CD14-positive monocyte (primary cell): Measurements from ENCODE around the gene WDR43. TPM values are rescaled to one million over a fixed set of nuclear protein-coding genes. Genes with fewer than 3 reads are reported as not detected.

ENCODE experiments used
- DNase-seq, 3 donors: peaks; one replicate each; pipeline ENCODE4 v3.0.0-alpha.2; 2011 to 2022
- H2AFZ ChIP-seq: 2 replicates; pipeline ENCODE4 v1.6.0; 2012; ENCODE audit warnings: mild to moderate bottlenecking, low read depth, low read length, inconsistent platforms; ENCODE audit not compliant: insufficient read depth, poor library complexity, severe bottlenecking
- H3K27ac ChIP-seq, 2 donors: 1 replicate in 1 of 2; 2 replicates in 1 of 2; pipeline ENCODE4 v1.5.1; 2012 to 2013; ENCODE audit warnings: low read length in 2 of 2, control low read depth in 1 of 2, inconsistent platforms in 1 of 2, low read depth in 1 of 2, mild to moderate bottlenecking in 1 of 2
- H3K27me3 ChIP-seq, 2 donors: one replicate each; pipeline versions ENCODE4 v1.6.0 to v1.6.1; 2011 to 2013; ENCODE audit warnings: low read length in 2 of 2; ENCODE audit not compliant: control insufficient read depth in 2 of 2, insufficient read depth in 2 of 2
- H3K36me3 ChIP-seq, 2 donors: replicated peaks in 1 of 2; 1 replicate in 1 of 2; 2 replicates in 1 of 2; pipeline versions ENCODE4 v1.5.1 to v1.6.1; 2012 to 2013; ENCODE audit warnings: low read length in 2 of 2, control low read depth in 1 of 2, inconsistent platforms in 1 of 2, mild to moderate bottlenecking in 1 of 2; ENCODE audit not compliant: insufficient read depth in 2 of 2, control insufficient read depth in 1 of 2
- H3K4me1 ChIP-seq, 2 donors: 1 replicate in 1 of 2; 2 replicates in 1 of 2; pipeline versions ENCODE4 v1.5.1 to v1.6.1; 2012 to 2013; ENCODE audit warnings: low read length in 2 of 2, control low read depth in 1 of 2, inconsistent platforms in 1 of 2, mild to moderate bottlenecking in 1 of 2, moderate library complexity in 1 of 2; ENCODE audit not compliant: insufficient read depth in 2 of 2, control insufficient read depth in 1 of 2
- H3K4me2 ChIP-seq: replicated peaks from 2 replicates; pipeline ENCODE3; 2012; ENCODE audit warnings: low read length, moderate library complexity, mild to moderate bottlenecking; ENCODE audit not compliant: poor library complexity, severe bottlenecking; ENCODE audit errors: extremely low read depth
- H3K4me3 ChIP-seq, 3 experiments: fragments of 200-600 bp in 1 of 3; sonication (generic) in 1 of 3; replicated peaks in 1 of 3; 1 replicate in 2 of 3; 2 replicates in 1 of 3; pipeline ENCODE4 v1.5.1; 2011 to 2013; ENCODE audit warnings: low read length in 3 of 3, mild to moderate bottlenecking in 3 of 3, control low read depth in 2 of 3, low read depth in 2 of 3, inconsistent platforms in 1 of 3, moderate library complexity in 1 of 3
- H3K79me2 ChIP-seq: 2 replicates; pipeline ENCODE4 v1.6.0; 2012; ENCODE audit warnings: mild to moderate bottlenecking, control low read depth, inconsistent platforms, low read length, moderate library complexity; ENCODE audit not compliant: insufficient read depth
- H3K9ac ChIP-seq: 2 replicates; pipeline ENCODE4 v1.6.0; 2017; ENCODE audit warnings: low read length, mild to moderate bottlenecking; ENCODE audit not compliant: insufficient read depth, poor library complexity, severe bottlenecking
- H3K9me3 ChIP-seq, 2 donors: replicated peaks in 1 of 2; 1 replicate in 1 of 2; 2 replicates in 1 of 2; pipeline versions ENCODE4 v1.5.1 to v1.6.1; 2012 to 2013; ENCODE audit warnings: low read length in 2 of 2, control low read depth in 1 of 2; ENCODE audit not compliant: control insufficient read depth in 1 of 2, insufficient read depth in 1 of 2
- H4K20me1 ChIP-seq: 2 replicates; pipeline ENCODE4 v1.6.0; 2012; ENCODE audit warnings: mild to moderate bottlenecking, low read length, control low read depth, moderate library complexity; ENCODE audit not compliant: insufficient read depth
- H3K27ac Mint-ChIP-seq, 7 donors: one replicate each; pipeline ENCODE4 v1.8.0; 2020; ENCODE audit warnings: mild to moderate bottlenecking in 7 of 7, mixed read lengths in 7 of 7, moderate library complexity in 6 of 7, inconsistent platforms in 2 of 7
- H3K27me3 Mint-ChIP-seq, 3 donors: one replicate each; pipeline ENCODE4 v1.8.0; 2021 to 2022; ENCODE audit warnings: low read depth in 3 of 3, mild to moderate bottlenecking in 3 of 3, mixed read lengths in 3 of 3, moderate library complexity in 3 of 3, inconsistent platforms in 1 of 3
- H3K36me3 Mint-ChIP-seq, 2 donors: one replicate each; pipeline ENCODE4 v1.8.0; 2020; ENCODE audit warnings: mixed read lengths in 2 of 2, inconsistent platforms in 1 of 2, mild to moderate bottlenecking in 1 of 2
- H3K4me1 Mint-ChIP-seq: one replicate; pipeline ENCODE4 v1.8.0; 2020; ENCODE audit warnings: mild to moderate bottlenecking, mixed read lengths
- H3K4me3 Mint-ChIP-seq, 2 donors: one replicate each; pipeline ENCODE4 v1.8.0; 2020; ENCODE audit warnings: mild to moderate bottlenecking in 2 of 2, mixed read lengths in 2 of 2, moderate library complexity in 1 of 2
- H3K9me3 Mint-ChIP-seq, 7 donors: one replicate each; pipeline ENCODE4 v1.8.0; 2020 to 2022; ENCODE audit warnings: mixed read lengths in 7 of 7, mild to moderate bottlenecking in 6 of 7, moderate library complexity in 6 of 7, inconsistent platforms in 2 of 7
- WGBS: methylation state at CpG from one replicate; pipeline ENCODE4 v1.1.5; 2013; ENCODE audit warnings: missing lambda C conversion rate; ENCODE audit not compliant: insufficient coverage; 5-methylcytosine and 5-hydroxymethylcytosine counted together
- intact Hi-C, 2 donors: fragments of 100-400 bp; cut with micrococcal nuclease; formaldehyde crosslinking; loops; one replicate each; pipeline versions ENCODE4 v1.15.0 to v1.15.1; 2023
- polyA plus RNA-seq, 3 donors: library from polyadenylated mRNA; depleted of rRNA in 1 of 3; unstranded in 2 of 3; stranded (reverse) in 1 of 3; fragments of 300-500 nt in 2 of 3; fragments of >200 nt in 1 of 3; fragmentation: Illumina TruSeq in 2 of 3; gene quantifications; 1 replicate in 2 of 3; 2 replicates in 1 of 3; pipeline ENCODE4 v1.2.3, GENCODE V29; 2012 to 2021
- small RNA-seq: library from RNA; depleted of rRNA; stranded (forward); fragments of <200 nt; gene quantifications from one replicate; pipeline ENCODE3, GENCODE V24; 2012; ENCODE audit warnings: low read depth; ENCODE audit not compliant: insufficient read length
- TF ChIP-seq, protein P1 (sequence below): fragments of 200-600 bp; IDR thresholded peaks from one replicate; pipeline ENCODE4 v1.8.0; 2022; ENCODE audit warnings: antibody characterized with exemption, mild to moderate bottlenecking

Gene WDR43
- polyA plus RNA-seq, 3 donors, result 12.2 to 19.2 (median 16.1) TPM

DNA sequence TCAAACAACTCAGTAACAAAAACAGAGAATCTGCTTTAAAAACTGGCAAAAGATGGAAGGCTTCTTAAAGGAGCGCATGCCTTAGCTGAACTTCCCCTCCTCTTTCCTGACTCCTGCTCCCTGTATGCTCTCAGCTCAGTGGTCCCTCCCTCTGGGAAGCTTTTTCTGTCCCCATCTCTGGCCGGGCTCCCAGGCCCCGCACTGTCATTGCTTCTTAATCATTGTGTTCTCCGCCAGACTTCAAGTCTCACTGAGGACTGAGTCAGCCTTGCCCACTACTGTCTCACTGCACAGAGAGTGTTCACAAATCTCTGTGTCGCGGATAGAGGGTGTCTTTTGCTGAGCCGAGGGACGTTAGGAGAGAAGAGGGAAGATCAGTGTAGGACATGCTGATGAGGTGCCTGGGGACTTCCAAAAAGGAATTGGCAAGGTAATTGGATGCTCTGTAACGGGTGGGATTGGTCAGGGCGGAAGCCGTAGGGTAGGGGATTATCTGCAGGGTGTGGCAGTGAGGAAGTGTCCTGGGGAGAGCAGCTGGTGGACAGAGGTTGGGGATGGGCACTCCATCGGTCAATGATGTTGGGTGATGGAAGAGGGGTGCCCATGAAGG lies 102.9 kb downstream of the WDR43 start:
- Histone ChIP-seq H3K36me3 (no peaks in the 10 kb centered on the region), H4K20me1 (no peaks in the 10 kb centered on the region), H2AFZ (no peak overlapping the region), H3K4me3 (no peak overlapping the region), H3K4me1 (peaks cover 23 to 25% of the 10 kb centered on the region in 2 donors), H3K27ac (no peak overlapping the region), H3K27me3 (no peaks in the 10 kb centered on the region), H3K9ac (no peak overlapping the region), H3K4me2 (no peak overlapping the region), H3K9me3 (no peaks in the 10 kb centered on the region), H3K79me2 (no peaks in the 10 kb centered on the region)
- Mint-ChIP-seq H3K4me1 (peaks cover 19% of the 10 kb centered on the region), H3K36me3 (no peaks in the 10 kb centered on the region), H3K27ac (no peak overlapping the region), H3K27me3 (peaks cover 0 to 2% (median 0%) of the 10 kb centered on the region in 3 donors), H3K9me3 (peaks cover 0 to 1% (median 0%) of the 10 kb centered on the region in 7 donors), H3K4me3 (no peak overlapping the region)
- TF ChIP-seq, protein P1, sequence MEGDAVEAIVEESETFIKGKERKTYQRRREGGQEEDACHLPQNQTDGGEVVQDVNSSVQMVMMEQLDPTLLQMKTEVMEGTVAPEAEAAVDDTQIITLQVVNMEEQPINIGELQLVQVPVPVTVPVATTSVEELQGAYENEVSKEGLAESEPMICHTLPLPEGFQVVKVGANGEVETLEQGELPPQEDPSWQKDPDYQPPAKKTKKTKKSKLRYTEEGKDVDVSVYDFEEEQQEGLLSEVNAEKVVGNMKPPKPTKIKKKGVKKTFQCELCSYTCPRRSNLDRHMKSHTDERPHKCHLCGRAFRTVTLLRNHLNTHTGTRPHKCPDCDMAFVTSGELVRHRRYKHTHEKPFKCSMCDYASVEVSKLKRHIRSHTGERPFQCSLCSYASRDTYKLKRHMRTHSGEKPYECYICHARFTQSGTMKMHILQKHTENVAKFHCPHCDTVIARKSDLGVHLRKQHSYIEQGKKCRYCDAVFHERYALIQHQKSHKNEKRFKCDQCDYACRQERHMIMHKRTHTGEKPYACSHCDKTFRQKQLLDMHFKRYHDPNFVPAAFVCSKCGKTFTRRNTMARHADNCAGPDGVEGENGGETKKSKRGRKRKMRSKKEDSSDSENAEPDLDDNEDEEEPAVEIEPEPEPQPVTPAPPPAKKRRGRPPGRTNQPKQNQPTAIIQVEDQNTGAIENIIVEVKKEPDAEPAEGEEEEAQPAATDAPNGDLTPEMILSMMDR, result no peak
- 86% methylated on average over 11 of the region's 12 CpGs for WGBS
- DNase-seq, result no peak
- intact Hi-C loops, result no loop called here

Small RNA genes lying within 50 kb of the gene (small RNA-seq; reads per million reads assigned to genes)
- gene RF00019, result not detected
- 119 reads per million, percentile 96 among the genes with 10 or more reads in this experiment for gene SNORD53
- 27.6 reads per million, percentile 90 among the genes with 10 or more reads in this experiment for gene SNORD53B
- 20.6 reads per million, percentile 87 among the genes with 10 or more reads in this experiment for gene SNORD92

Other genes starting within 250 kb of the WDR43 start
- gene PPP1CB, start 142.8 kb upstream of the WDR43 start, polyA plus RNA-seq, result 100 to 1,000 TPM in 1 of 3 donors, 10 to 100 TPM in 2; 25.3 to 142 (median 69.4) TPM
- gene SPDYA, start 83.8 kb upstream of the WDR43 start, polyA plus RNA-seq, result under 1 TPM in 1 of 3 donors, not detected in 2; 0.15 TPM
- gene TRMT61B, start 24.4 kb upstream of the WDR43 start, polyA plus RNA-seq, result 10 to 100 TPM in 1 of 3 donors, 1 to 10 TPM in 2; 6.7 to 10.2 (median 8.1) TPM
- 1 to 10 TPM in 1 of 3 donors, under 1 TPM in 1, not detected in 1; 0.23 to 5.5 TPM for gene TOGARAM2, start 86.6 kb downstream of the WDR43 start, polyA plus RNA-seq
- not detected for gene PCARE, start 179.9 kb downstream of the WDR43 start, polyA plus RNA-seq
- gene CLIP4, start 220.7 kb downstream of the WDR43 start, polyA plus RNA-seq, result 10 to 100 TPM; 19.6 to 29.8 (median 21.7) TPM